Tibial artery (tissue), 4 donors: ENCODE measurements around the gene PLA2G4B.

ENCODE experiments used
- DNase-seq, 2 donors: peaks; one replicate each; pipeline ENCODE4 v3.0.0-alpha.2; 2019
- H3K27ac ChIP-seq, 2 donors: fragments of 200-600 bp; sonication (generic) in 1 of 2; 1 replicate in 1 of 2; 2 replicates in 1 of 2; pipeline ENCODE4 v1.5.1; 2018 to 2019; ENCODE audit warnings: mild to moderate bottlenecking in 1 of 2
- H3K27me3 ChIP-seq, 2 donors: fragments of 200-600 bp; sonication (generic) in 1 of 2; one replicate each; pipeline versions ENCODE4 v1.5.1 to v1.6.0; 2016 to 2019
- H3K36me3 ChIP-seq, 3 donors: fragments of 200-600 bp; sonication (generic) in 2 of 3; one replicate each; pipeline ENCODE4 v1.5.1; 2016 to 2019; ENCODE audit warnings: mild to moderate bottlenecking in 2 of 3
- H3K4me1 ChIP-seq, 4 donors: fragments of 200-600 bp; sonication (generic) in 2 of 4; 1 replicate in 3 of 4; 2 replicates in 1 of 4; pipeline ENCODE4 v1.5.1; 2016 to 2019
- H3K4me3 ChIP-seq, 2 donors: fragments of 200-600 bp; sonication (generic) in 1 of 2; 1 replicate in 1 of 2; 2 replicates in 1 of 2; pipeline ENCODE4 v1.5.1; 2018 to 2019; ENCODE audit warnings: mild to moderate bottlenecking in 2 of 2
- H3K9me3 ChIP-seq, 3 donors: fragments of 200-600 bp; sonication (generic) in 1 of 3; one replicate each; pipeline ENCODE4 v1.5.1; 2016 to 2019
- CTCF ChIP-seq, 2 experiments: fragments of 200-600 bp in 1 of 2; fragments of 450-650 bp in 1 of 2; IDR thresholded peaks; one replicate each; pipeline ENCODE4 v1.5.1; 2017 to 2019; ENCODE audit warnings: antibody characterized with exemption in 2 of 2, mild to moderate bottlenecking in 1 of 2, moderate library complexity in 1 of 2
- intact Hi-C: fragments of 100-400 bp; cut with DNase I; formaldehyde crosslinking; loops from one replicate; pipeline ENCODE4 v1.15.0; 2023; ENCODE audit warnings: low total_unique reads

Gene PLA2G4B

GRCh38 chr15:41791547-41791937 lies 47.1 kb upstream of the PLA2G4B start:
- TF ChIP-seq CTCF (IDR thresholded peaks at IDR 0.05) = no peak
- no peak for DNase-seq
- H3K4me3 ChIP-seq = no peak overlapping the region
- no peaks in the 10 kb centered on the region for H3K27me3 ChIP-seq
- intact Hi-C loops = no loop called here
- H3K9me3 ChIP-seq = no peaks in the 10 kb centered on the region
- no peak overlapping the region for H3K27ac ChIP-seq
- H3K36me3 ChIP-seq = no peaks in the 10 kb centered on the region
- H3K4me1 ChIP-seq = peaks cover 0 to 58% (median 27%) of the 10 kb centered on the region in 4 donors

- intact Hi-C loops = no loop called here
- H3K27me3 ChIP-seq = no peaks in the 10 kb centered on the region
- no peak overlapping the region for H3K27ac ChIP-seq
- TF ChIP-seq CTCF (IDR thresholded peaks at IDR 0.05) = no peak
- H3K4me1 ChIP-seq = peaks cover 0 to 64% (median 32%) of the 10 kb centered on the region in 4 donors
- no peak for DNase-seq
- H3K9me3 ChIP-seq = no peaks in the 10 kb centered on the region
- no peaks in the 10 kb centered on the region for H3K36me3 ChIP-seq
- no peak overlapping the region for H3K4me3 ChIP-seq
These were observed 46.5 kb upstream of the PLA2G4B start for GRCh38 chr15:41792000-41792637.

GRCh38 chr15:41794081-41794480 lies 44.6 kb upstream of the PLA2G4B start:
- no peak for TF ChIP-seq CTCF (IDR thresholded peaks at IDR 0.05)
- DNase-seq = no peak
- no peak overlapping the region for H3K27ac ChIP-seq
- H3K4me3 ChIP-seq = no peak overlapping the region
- no peaks in the 10 kb centered on the region for H3K36me3 ChIP-seq
- H3K4me1 ChIP-seq = peaks cover 0 to 57% (median 30%) of the 10 kb centered on the region in 4 donors
- no peaks in the 10 kb centered on the region for H3K27me3 ChIP-seq
- no peaks in the 10 kb centered on the region for H3K9me3 ChIP-seq
- intact Hi-C loops = no loop called here

- Histone ChIP-seq H3K36me3 (peaks cover 11 to 17% (median 14%) of the 10 kb centered on the region in 3 donors), H3K27ac (peak overlapping the region; percentile 33 to 38), H3K27me3 (no peaks in the 10 kb centered on the region), H3K4me1 (peaks cover 0 to 36% (median 15%) of the 10 kb centered on the region in 4 donors), H3K9me3 (no peaks in the 10 kb centered on the region), H3K4me3 (no peak overlapping the region)
- TF ChIP-seq CTCF (IDR thresholded peaks at IDR 0.05) = no peak
- intact Hi-C loops = no loop called here
- DNase-seq = no peak
These were observed 42.4 kb upstream of the PLA2G4B start for GRCh38 chr15:41795996-41796856.

- TF ChIP-seq CTCF (IDR thresholded peaks at IDR 0.05) = no peak
- Histone ChIP-seq H3K27me3 (no peaks in the 10 kb centered on the region), H3K4me1 (peaks cover 0 to 28% (median 14%) of the 10 kb centered on the region in 4 donors), H3K36me3 (peaks cover 11 to 18% (median 14%) of the 10 kb centered on the region in 3 donors), H3K4me3 (no peak overlapping the region), H3K27ac (peak overlapping the region in 1 of 2 donors; percentile 33), H3K9me3 (no peaks in the 10 kb centered on the region)
- no peak for DNase-seq
- intact Hi-C loops = no loop called here
These were observed 41.3 kb upstream of the PLA2G4B start for GRCh38 chr15:41797201-41797944.
